Activated gamma-delta T cell (primary cell): Measurements from ENCODE around the gene NKX1-2.
"Not testable (repeated sequence)": the region's sequence is repeated elsewhere in the genome, so short reads cannot be mapped to it uniquely, and the experiment has no call there.

Experiments used
- DNase-seq: peaks from one replicate; lab custom pipeline; 2025; lab: John Stamatoyannopoulos, UW

The NKX1-2 gene

DNA sequence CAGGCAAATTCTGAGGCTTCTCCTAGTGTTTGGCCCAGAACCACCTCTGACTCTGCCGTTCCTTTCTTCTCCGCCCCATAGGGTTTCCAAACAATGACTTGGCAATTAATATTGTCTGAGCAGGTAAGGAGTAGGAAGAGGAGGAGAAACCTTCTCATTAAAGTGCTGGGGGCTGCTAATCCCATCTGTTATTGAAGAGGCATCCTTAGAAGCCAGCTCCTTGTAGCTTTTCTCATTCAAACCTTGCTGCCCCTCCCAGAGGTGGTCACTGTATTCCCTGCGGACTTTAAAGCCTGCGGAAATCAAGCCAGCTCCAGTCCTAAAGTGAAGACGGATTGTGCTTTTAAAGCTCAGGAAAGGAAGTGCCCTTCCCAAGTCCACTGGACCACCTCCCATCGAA is 1.4 kb upstream of the NKX1-2 start:
- no peak for DNase-seq

DNA sequence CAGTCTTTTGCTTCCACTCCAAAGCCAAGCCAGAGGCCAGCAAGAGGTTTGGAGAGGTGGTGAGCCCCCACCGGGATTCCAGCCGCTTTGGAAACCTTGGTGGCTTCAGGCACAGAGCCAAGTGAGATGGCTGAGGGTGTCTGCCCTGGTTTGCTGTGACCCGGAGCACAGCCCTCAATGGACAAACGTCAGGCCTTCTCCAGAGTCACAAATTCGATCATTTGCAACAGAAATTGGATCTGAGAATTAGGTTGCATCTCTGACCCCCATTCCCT is 885 bp upstream of the NKX1-2 start:
- no peak for DNase-seq

GRCh38 chr10:124449170-124450011 is 444 bp downstream of the NKX1-2 start:
- DNase-seq, result no peak

DNA sequence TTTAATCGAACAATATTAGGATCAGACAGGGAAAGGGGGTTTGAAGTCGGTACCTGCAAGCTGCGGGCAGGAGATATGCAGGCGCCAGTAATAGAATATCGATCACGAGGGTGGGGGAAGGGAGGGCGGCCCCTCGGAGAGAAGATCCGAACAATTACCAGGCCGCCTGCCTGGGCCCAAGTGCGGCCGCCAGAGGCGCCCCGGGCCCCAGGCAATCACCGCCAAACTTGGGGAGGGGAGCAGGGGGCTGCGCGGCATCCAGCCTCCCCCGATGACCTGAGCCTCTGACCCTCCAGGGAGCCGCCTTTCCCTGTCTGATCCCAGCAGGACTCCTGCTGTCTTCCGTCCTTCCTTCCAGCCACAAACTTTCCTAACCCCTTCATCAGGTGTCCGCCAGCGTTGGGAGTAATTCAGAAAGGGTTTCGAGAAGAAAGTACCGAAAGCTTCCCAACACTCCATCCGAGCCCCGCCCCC is 1.1 kb downstream of the NKX1-2 start:
- no peak for DNase-seq

DNA sequence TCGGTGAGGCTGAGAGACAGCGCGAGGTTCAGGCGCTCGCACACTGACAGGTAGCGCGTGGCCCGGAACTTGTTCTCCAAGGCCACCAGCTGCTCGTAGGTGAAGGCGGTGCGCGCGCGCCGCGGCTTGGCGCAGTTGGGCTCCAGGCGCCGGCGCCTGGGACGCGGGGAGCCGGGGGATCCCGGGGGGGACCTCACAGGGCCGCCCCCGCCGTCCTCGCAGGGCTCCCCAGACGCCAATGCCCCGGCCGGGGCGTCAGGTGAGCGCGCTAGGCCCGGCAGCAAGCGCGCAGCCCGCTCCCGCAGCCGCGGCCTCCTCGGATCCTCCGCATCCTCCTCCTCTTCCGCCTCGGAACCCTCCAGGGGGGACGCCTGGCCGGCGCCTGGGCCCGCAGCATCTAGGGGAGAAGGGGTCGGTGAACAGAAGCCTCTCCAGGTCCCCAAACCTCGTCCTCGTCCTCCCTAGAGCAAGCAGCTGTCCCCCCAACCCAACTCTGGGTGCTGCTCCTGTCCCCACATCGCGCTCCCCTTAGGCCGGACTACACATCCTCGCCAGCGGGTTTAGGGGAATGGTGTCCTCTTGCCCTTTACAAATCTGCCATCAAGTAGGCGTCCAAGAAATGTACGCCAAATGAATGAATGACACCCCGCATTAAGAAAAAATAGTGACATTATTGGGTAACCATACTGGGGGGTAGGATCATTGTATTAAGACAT is 1.9 kb downstream of the NKX1-2 start:
- DNase-seq, result no peak

- no peak for DNase-seq
These were observed 2.7 kb downstream of the NKX1-2 start for GRCh38 chr10:124446830-124447750.

GRCh38 chr10:124441694-124442093 is 8.1 kb downstream of the NKX1-2 start:
- DNase-seq, result not testable (repeated sequence)

DNA sequence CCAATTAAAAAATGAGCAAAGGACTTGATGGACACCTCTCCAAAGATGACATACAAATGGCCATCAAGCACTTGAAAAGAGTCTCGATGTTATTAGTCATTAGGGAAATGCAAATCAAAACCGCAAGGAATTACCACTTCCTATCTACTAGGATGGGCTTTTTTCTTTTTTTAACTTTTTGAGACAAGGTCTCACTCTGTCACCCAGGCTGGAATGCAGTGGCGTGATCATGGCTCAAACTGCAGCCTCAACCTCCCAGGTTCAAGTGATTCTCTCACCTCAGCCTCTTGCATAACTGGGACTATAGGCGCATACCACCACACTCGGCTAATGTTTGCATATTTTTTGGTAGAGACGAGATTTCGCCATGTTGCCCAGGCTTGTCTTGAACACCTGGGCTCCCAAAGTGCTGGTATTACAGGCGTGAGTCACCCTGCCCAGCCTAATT is 13.6 kb downstream of the NKX1-2 start:
- DNase-seq, result no peak

DNA sequence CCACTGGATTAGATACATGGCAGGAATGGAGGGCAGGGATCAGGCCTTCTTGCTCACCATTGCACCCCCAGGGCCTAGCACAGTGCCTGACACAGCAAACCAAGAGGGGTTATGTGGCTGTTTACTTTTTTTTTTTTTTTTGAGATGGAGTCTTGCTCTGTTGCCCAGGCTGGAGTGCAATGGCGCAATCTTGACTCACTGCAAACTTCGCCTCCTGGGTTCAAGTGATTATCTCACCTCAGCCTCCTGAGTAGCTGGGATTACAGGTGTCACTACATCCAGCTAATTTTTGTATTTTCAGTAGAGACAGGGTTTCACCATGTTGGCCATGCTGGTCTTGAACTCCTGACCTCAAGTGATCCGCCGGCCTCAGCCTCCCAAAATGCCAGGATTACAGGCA is 14.2 kb downstream of the NKX1-2 start:
- DNase-seq, result not testable (repeated sequence)

GRCh38 chr10:124433461-124433860 is 16.4 kb downstream of the NKX1-2 start:
- DNase-seq, result no peak

GRCh38 chr10:124430077-124430476 is 19.8 kb downstream of the NKX1-2 start:
- DNase-seq, result no peak

GRCh38 chr10:124429576-124429975 is 20.3 kb downstream of the NKX1-2 start:
- DNase-seq, result no peak

DNA sequence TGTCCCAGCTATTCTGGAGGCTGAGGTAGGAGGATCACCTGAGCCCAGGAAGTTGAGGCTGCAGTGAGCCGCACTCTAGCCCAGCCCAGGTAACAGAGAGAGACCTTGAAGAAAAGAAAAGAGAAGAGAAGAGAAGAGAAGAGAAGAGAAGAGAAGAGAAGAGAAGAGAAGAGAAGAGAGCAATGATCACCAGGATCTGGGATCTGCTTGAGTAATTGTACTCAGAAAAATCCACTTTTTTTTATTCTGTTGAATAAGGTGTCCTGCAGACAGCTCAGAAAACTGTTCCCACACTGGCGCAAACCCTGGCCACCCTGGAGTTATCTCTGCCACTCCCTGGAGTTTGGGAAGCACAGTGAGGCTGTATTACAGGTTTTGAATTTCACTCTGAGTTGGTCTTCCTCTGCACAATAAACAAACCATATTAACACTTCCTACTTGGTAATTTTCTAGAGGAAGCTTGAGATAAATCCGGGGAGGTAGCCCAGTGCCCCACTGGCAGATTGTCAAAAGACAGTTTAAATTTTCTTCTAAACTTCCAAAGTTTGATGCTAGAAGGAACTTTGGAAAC is 21.5 kb downstream of the NKX1-2 start:
- DNase-seq, result no peak

GRCh38 chr10:124425227-124425962 is 24.4 kb downstream of the NKX1-2 start:
- DNase-seq, result no peak

DNA sequence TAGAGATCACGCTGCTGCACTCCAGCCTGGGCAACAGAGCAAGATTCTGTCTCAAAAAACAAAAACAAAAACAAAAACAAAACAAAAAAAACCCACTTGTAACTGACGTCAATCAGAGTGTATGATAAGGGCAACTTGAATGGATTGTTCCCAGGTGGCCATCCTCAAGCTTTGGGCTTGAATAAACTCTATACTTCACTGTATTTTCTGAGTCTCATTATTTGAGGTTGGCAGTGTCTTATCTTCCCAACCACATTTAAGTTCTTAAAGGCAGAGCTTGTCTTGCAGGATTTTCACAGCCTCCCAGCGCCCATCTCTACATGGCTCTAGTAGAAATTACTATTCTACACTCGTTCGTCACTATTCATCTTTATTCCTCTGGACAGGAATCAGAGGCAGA is 26.0 kb downstream of the NKX1-2 start:
- DNase-seq, result no peak

- DNase-seq, result no peak
These were observed 27.1 kb downstream of the NKX1-2 start for GRCh38 chr10:124422742-124423141.

DNA sequence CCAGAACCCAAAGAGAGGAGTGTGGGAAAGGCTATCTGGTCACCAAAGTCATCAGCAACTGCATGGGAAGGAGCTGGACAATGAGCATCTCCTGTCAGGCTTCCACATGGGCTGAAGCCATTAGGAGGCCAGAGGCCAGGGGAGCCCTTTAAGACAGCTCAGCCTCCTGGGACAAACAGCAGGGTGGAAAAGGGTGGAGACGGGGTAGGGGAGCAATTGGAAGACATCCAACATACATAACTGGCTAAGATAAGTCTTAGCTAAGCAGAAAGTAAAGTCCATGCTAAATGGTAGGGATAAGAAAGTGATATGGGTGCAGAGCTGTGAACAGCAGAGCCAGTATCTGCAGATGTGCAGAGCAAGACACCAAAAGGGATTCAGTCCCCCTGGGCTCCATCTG is 29.6 kb downstream of the NKX1-2 start:
- no peak for DNase-seq

GRCh38 chr10:124419635-124420034 is 30.2 kb downstream of the NKX1-2 start:
- DNase-seq, result no peak

DNA sequence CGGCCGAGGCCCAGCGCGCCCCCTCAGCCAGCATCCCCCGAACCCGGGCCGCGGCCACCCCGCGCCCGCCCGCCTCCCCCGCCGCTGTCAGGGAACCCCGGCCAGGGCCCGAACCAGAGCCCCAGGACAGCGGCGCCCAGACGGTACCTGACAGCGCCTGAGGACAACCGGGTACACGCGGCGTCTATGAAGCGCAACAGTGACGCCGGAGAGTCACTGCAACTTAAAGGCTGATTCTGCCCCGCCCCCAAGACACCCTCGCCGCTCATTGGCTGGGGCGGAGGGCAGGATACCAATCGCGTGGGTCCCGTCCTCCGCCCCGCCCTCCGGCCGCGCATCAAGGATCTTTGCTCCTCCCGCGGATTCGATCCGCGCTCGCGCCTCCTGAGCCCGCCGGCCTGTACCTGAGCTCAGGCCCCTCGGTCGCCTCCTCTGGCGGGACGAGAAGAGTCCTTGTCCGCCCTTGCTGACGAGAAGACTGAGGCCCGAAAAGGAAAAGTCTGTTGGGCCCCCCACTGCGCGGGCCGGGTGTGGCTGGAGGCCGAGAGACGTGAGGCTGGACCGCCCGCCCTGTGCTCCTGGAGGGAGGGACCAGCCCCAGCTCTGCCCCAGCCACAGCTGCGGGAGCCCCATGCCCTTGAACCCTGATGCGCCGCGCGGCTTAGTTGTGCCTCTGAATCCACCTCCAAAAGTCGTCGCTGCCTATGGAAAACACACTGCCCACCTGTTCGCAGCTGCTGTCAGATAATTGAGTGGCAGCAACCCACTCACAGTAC is 30.9 kb downstream of the NKX1-2 start, which contains the start of gene OAT:
Gene OAT, minus strand, starts transcription at position 198 of the 776 bp plus-strand sequence. CDS start 6,752 bp downstream, outside the sequence.
- peak; percentile 90 for DNase-seq
